GM12891 (cell line): Measurements from ENCODE around the gene RBP3.

Experiments
- POLR2A ChIP-seq: IDR thresholded peaks from 2 replicates; pipeline ENCODE4 v1.6.1; 2011; ENCODE audit warnings: low read depth, low read length, control low read depth
- POLR2AphosphoS5 ChIP-seq: IDR thresholded peaks from 2 replicates; pipeline ENCODE4 v1.6.1; 2011; ENCODE audit warnings: low read depth, low read length, control low read depth
- SPI1 ChIP-seq: IDR thresholded peaks from 2 replicates; pipeline ENCODE4 v1.6.1; 2011; ENCODE audit warnings: low read depth, low read length, control low read depth
- TAF1 ChIP-seq: IDR thresholded peaks from 2 replicates; pipeline ENCODE4 v1.6.1; 2011; ENCODE audit warnings: low read depth, low read length, control low read depth

DNA sequence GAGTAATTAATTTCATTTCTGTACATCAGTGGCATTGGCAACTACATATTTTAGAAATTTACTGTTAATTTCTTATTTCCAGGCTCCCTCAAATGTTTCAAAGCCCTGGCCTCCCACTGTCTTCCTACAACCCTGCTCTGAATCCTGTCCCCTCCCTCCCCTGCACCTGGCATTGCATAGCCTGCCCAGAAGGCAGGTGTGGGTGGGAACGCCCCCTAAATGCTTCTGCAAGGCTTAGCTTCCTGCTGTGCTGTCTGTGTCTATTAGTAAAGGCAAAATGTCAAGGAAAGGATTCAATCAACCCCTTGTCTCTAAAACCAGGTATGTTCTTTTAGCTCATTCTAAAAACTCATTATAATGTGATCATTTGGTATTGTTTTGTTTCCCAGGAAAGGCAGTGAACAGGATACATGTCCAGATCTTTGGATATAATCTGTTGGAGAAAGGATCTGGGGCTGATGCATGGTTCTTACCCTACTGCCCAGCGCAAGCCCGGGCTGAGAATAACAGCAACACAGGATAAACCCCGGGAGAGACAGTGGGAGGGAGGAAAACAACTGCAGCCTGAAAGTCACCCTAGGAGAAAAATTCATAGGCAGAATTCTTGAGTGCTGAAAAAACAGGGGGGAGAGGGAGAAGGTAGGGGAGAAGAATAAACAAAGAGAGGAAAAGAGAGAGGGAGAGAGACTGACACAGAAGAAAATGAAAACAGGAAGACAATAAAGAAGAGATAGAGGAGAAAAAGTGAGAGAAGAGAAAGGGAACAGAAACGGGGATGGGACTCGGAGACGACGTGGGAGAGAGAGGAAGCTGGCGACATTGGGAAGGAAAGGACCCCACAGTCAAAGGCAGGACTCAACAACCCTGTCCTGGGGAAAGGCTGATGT lies 35.3 kb downstream of the RBP3 start:
- TF ChIP-seq POLR2AphosphoS5, result no peak
- no peak for TF ChIP-seq POLR2A
- no peak for TF ChIP-seq TAF1
- no peak for TF ChIP-seq SPI1
